Stimulated activated CD8-positive, alpha-beta memory T cell treated with anti-CD3 and anti-CD28 coated beads, Interleukin-4, amount 100 ng/mL, for 1 hour (primary cell): ENCODE data around the gene NLRP10.
A peak's percentile ranks its signal among the peaks of the same experiment; 100 is the strongest.
"Not testable (repeated sequence)": the region's sequence is repeated elsewhere in the genome, so short reads cannot be mapped to it uniquely, and the experiment has no call there.

ENCODE experiments used
- DNase-seq, 2 donors: peaks; one replicate each; pipeline ENCODE4 v3.0.0-alpha.2; 2020; ENCODE audit warnings: low read depth in 2 of 2, low spot score in 1 of 2

NLRP10 gene, protein sequence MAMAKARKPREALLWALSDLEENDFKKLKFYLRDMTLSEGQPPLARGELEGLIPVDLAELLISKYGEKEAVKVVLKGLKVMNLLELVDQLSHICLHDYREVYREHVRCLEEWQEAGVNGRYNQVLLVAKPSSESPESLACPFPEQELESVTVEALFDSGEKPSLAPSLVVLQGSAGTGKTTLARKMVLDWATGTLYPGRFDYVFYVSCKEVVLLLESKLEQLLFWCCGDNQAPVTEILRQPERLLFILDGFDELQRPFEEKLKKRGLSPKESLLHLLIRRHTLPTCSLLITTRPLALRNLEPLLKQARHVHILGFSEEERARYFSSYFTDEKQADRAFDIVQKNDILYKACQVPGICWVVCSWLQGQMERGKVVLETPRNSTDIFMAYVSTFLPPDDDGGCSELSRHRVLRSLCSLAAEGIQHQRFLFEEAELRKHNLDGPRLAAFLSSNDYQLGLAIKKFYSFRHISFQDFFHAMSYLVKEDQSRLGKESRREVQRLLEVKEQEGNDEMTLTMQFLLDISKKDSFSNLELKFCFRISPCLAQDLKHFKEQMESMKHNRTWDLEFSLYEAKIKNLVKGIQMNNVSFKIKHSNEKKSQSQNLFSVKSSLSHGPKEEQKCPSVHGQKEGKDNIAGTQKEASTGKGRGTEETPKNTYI

GRCh38 chr11:7965386-7965785 lies at the start of gene NLRP10:
Gene NLRP10, minus strand, starts transcription at chr11:7965447. Its CDS starts 1,952 bp downstream, at chr11:7963495.
- no peak for DNase-seq

GRCh38 chr11:8013833-8014232 lies 48.6 kb upstream of the NLRP10 start:
- no peak for DNase-seq

DNA sequence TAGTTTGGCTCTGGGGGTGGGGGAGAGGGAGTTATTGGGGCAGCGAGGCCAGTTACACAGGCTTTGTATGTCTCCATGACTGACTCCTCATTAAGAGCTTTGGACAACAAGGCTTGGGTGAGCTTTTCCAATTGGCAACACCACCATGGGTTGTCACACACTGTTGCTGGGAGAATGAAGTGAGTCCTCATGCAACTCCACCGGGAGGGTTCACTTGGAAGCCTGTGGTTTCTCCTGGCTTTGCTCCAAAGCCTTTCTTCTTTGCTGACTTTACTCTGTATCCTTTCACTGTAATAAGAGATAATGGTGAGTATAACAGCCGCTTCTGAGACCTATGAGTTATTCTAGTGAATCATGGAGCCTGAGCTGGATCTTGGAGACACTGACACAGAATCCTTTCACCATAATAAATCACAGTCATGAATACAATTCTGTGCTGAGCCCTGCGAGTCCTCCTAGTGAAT lies 46.8 kb upstream of the NLRP10 start:
- DNase-seq = no peak

DNA sequence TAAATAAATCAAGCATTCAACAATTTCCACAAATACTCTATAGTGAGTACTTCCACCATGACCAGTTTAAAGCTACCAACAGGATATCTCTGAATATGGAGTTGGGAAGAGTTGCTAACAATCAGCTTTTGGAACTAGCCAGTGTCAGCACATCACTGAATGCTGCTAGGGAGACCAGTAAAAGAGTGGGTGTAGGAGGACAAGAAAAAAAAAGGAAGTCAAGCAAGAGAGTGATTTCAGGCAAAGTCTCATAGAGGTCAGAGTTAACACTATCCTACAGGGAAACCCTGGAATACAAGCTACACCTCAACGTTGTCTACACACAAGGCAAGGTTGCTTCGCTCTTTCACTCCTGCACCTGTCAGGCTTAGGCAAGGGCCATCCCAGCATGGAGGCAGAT lies 46.1 kb upstream of the NLRP10 start:
- no peak for DNase-seq

DNA sequence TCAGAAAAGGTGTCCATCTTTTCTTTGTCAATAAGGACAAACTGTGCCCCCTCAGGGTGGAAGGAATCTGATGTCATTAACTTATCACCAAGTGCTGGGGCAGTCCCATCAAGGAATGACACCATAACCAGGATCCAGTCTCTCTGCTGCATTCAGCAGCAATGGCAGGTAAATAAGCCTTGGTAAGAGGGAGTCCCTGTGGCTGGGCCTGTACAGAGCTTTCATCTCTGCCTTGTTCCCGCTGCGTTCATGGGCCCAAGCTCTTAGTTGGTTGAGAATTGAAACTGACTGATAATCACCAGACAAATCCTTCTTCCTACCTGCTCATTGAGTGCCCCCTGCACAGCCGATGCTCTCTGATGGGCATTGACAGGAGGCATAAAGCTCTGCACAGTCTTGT lies 44.6 kb upstream of the NLRP10 start:
- no peak for DNase-seq

DNA sequence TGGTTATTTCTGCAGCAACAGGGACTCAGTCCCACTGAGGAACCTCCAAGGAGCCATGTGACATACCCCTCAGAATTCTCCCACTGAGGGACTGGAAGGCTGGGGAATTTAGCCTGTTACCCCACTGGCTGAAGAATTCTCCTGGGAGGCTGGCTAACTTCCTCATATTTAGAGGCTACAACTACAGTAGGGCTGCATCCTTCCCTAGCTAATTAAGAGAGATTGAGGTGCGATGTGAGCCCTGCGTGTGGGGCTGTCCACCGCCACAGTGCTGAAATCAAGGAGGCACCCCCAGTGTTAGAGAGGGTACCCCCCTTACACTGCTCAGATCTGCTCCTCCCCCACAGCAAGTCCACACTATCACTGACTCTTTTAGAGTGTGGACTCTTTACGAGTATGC lies 43.0 kb upstream of the NLRP10 start:
- DNase-seq = no peak

GRCh38 chr11:8006349-8006977 lies 41.2 kb upstream of the NLRP10 start:
- DNase-seq = no peak

- DNase-seq = no peak
These were observed 40.3 kb upstream of the NLRP10 start for GRCh38 chr11:8005556-8005955.

- DNase-seq = no peak
These were observed 38.8 kb upstream of the NLRP10 start for GRCh38 chr11:8004008-8004407.

- DNase-seq = no peak
These were observed 37.9 kb upstream of the NLRP10 start for GRCh38 chr11:8003187-8003586.

- no peak for DNase-seq
These were observed 37.4 kb upstream of the NLRP10 start for GRCh38 chr11:8002676-8003075.

- no peak for DNase-seq
These were observed 35.1 kb upstream of the NLRP10 start for GRCh38 chr11:8000390-8000789.

DNA sequence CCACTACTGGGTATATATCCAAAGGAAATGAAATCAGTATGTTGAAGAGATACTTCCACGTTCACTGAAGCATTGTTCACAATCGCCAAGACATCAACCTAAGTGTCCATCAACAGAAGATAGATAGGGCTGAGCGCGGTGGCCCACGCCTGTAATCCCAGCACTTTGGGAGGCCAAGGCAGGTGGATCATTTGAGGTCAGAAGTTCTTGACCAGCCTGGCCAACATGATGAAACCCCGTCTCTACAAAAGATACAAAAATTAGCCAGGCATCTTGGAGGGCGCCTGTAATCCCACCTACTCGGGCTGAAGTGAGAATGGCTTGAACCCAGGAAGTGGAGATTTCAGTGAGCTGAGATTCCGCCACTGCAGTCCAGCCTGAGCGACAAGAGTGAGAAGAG lies 34.5 kb upstream of the NLRP10 start:
- DNase-seq = no peak

DNA sequence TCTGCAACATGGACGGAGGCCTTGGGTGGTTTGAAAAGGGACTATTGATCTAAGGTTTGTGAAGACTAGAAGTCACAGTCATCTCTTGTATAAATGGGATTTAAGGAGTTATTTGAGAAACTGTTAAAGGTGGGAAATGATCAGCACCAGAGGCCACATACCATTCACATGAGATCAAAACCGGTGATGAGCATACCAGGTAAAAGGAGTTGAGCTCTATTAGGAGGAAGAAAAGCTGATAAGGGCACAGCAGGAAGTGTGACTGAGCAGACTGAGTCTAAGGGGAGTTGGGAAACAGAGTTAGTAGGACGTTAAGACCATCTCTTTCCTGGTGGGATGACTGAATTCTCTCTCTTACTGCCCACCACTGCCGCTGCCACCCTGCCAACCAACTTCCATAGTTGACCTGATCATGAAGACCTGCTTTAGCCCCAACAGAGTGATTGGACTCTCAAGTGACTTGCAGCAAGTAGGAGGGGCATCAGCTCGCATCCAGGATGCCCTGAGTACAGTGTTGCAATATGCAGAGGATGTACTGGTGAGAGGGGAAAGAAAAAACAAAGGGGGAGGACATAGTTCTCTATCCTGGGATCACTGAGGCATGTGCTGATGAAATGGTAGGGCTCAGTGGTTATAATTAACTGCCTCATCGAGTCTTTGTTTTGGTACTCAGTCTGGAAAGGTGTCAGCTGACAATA lies 29.5 kb upstream of the NLRP10 start:
- DNase-seq = no peak

- DNase-seq = not testable (repeated sequence)
These were observed 22.3 kb upstream of the NLRP10 start for GRCh38 chr11:7987560-7987883.

GRCh38 chr11:7986768-7987559 lies 21.7 kb upstream of the NLRP10 start, which contains the start of gene EIF3F:
Gene EIF3F, plus strand, starts transcription at chr11:7987337. Its CDS starts 16 bp downstream, at chr11:7987353.
- peak; percentile 64 to 77 for DNase-seq

GRCh38 chr11:7983832-7984590 lies 18.8 kb upstream of the NLRP10 start:
- DNase-seq = no peak

- no peak for DNase-seq
These were observed 17.4 kb upstream of the NLRP10 start for GRCh38 chr11:7982582-7983119.

- DNase-seq = no peak
These were observed 16.4 kb upstream of the NLRP10 start for GRCh38 chr11:7981619-7982157.
